Endothelial cell of umbilical vein (primary cell): Measurements from ENCODE around the gene NUP43. TPM values are rescaled to one million over a fixed set of nuclear protein-coding genes. Genes with fewer than 3 reads are reported as not detected.

Experiments used
- BruUV-seq: library from RNA; stranded (reverse); fragments of 400-500 nt; replicated peaks from 2 replicates; lab custom pipeline; 2021; lab: Mats Ljungman, UMichigan
- CTCF ChIA-PET: fragments of 300-600, 350-600 bp; sonication (Branson Sonifier 250); formaldehyde crosslinking; loops from one replicate; lab custom pipeline; 2021; ENCODE audit warnings: antibody characterized with exemption, inconsistent platforms; lab: Charles Lee
- POLR2A ChIA-PET: fragments of 300-600, 350-600 bp; sonication (Branson Sonifier 250); formaldehyde crosslinking; loops from one replicate; lab custom pipeline; 2021; ENCODE audit warnings: antibody characterized with exemption, inconsistent platforms; lab: Charles Lee
- DNase-seq: peaks from one replicate; pipeline ENCODE4 v3.0.0-alpha.2; 2011; ENCODE audit warnings: low read depth, low spot score
- FAIRE-seq: peaks from 2 replicates; lab custom pipeline; 2011; peaks lifted over from hg19 to GRCh38; lab: Jason Lieb, UNC
- H2AFZ ChIP-seq: 2 replicates; pipeline ENCODE4 v1.6.0; 2012; ENCODE audit warnings: low read depth, low read length, control low read depth, inconsistent platforms
- H3K27ac ChIP-seq: 2 replicates; pipeline ENCODE4 v1.5.1; 2011; ENCODE audit warnings: low read depth, mild to moderate bottlenecking, control low read depth, low read length, moderate library complexity; ENCODE audit not compliant: insufficient read depth
- H3K27me3 ChIP-seq, 2 experiments: 2 replicates each; pipeline versions ENCODE4 v1.6.0 to v1.6.1; 2011; ENCODE audit warnings: low read length in 2 of 2, mixed read lengths in 1 of 2; ENCODE audit not compliant: control insufficient read depth in 2 of 2, insufficient read depth in 2 of 2
- H3K36me3 ChIP-seq, 2 experiments: 2 replicates in 1 of 2; 3 replicates in 1 of 2; pipeline ENCODE4 v1.5.1; 2011; ENCODE audit warnings: low read length in 2 of 2, mild to moderate bottlenecking in 1 of 2, moderate library complexity in 1 of 2; ENCODE audit not compliant: control insufficient read depth in 2 of 2, insufficient read depth in 2 of 2; ENCODE audit errors: extremely low read depth in 1 of 2
- H3K4me1 ChIP-seq: 3 replicates; pipeline ENCODE4 v1.5.1; 2011; ENCODE audit warnings: mild to moderate bottlenecking, low read length; ENCODE audit not compliant: control insufficient read depth, insufficient read depth; ENCODE audit errors: extremely low read depth
- H3K4me2 ChIP-seq: 2 replicates; pipeline ENCODE4 v1.6.1; 2011; ENCODE audit warnings: low read length, control low read depth, mixed read lengths; ENCODE audit not compliant: insufficient read depth
- H3K4me3 ChIP-seq, 3 experiments: fragments of 200-600 bp in 1 of 3; sonication (generic), shearing (Covaris generic) in 1 of 3; replicated peaks in 1 of 3; 2 replicates each; pipeline ENCODE4 v1.5.1; 2011 to 2016; ENCODE audit warnings: control low read depth in 3 of 3, low read length in 3 of 3, mild to moderate bottlenecking in 2 of 3, inconsistent platforms in 1 of 3, low read depth in 1 of 3, moderate library complexity in 1 of 3; ENCODE audit not compliant: insufficient read depth in 1 of 3
- H3K79me2 ChIP-seq: 2 replicates; pipeline ENCODE4 v1.6.0; 2012; ENCODE audit warnings: low read length, inconsistent platforms; ENCODE audit not compliant: control insufficient read depth, insufficient read depth
- H3K9ac ChIP-seq: replicated peaks from 2 replicates; pipeline ENCODE3; 2011; ENCODE audit warnings: low read length, control low read depth; ENCODE audit not compliant: insufficient read depth; ENCODE audit errors: extremely low read depth
- H3K9me1 ChIP-seq: replicated peaks from 3 replicates; pipeline ENCODE4 v1.6.0; 2011; ENCODE audit warnings: mild to moderate bottlenecking, low read length; ENCODE audit not compliant: control insufficient read depth, insufficient read depth; ENCODE audit errors: extremely low read depth
- H3K9me3 ChIP-seq: replicated peaks from 2 replicates; pipeline ENCODE4 v1.5.1; 2012; ENCODE audit warnings: low read length, inconsistent platforms; ENCODE audit not compliant: control insufficient read depth, insufficient read depth
- H4K20me1 ChIP-seq: replicated peaks from 2 replicates; pipeline ENCODE3; 2011; ENCODE audit warnings: mild to moderate bottlenecking, low read length; ENCODE audit not compliant: control insufficient read depth, insufficient read depth; ENCODE audit errors: extremely low read depth
- CTCF ChIP-seq, 2 donors: IDR thresholded peaks; 1 replicate in 1 of 2; 2 replicates in 1 of 2; pipeline ENCODE4 v1.5.1; 2011; ENCODE audit warnings: low read length in 2 of 2, mild to moderate bottlenecking in 2 of 2, moderate library complexity in 2 of 2, control low read depth in 1 of 2, inconsistent platforms in 1 of 2, low read depth in 1 of 2; ENCODE audit not compliant: insufficient read depth in 1 of 2; ENCODE audit errors: extremely low read depth in 1 of 2
- EZH2 ChIP-seq: IDR thresholded peaks from 2 replicates; pipeline ENCODE4 v1.6.1; 2012; ENCODE audit warnings: borderline replicate concordance, low read depth, mild to moderate bottlenecking, moderate library complexity, low read length, inconsistent platforms; ENCODE audit not compliant: severe bottlenecking
- FOS ChIP-seq: IDR thresholded peaks from 2 replicates; pipeline ENCODE4 v1.6.1; 2011; ENCODE audit warnings: mild to moderate bottlenecking, low read length, moderate library complexity, borderline replicate concordance; ENCODE audit not compliant: insufficient read depth
- GATA2 ChIP-seq: IDR thresholded peaks from 2 replicates; pipeline ENCODE4 v1.7.0; 2011; ENCODE audit warnings: low read depth, mild to moderate bottlenecking, moderate library complexity, mixed read lengths, low read length; ENCODE audit not compliant: insufficient read length, insufficient read depth
- JUN ChIP-seq: IDR thresholded peaks from 2 replicates; pipeline ENCODE4 v1.6.1; 2011; ENCODE audit warnings: borderline replicate concordance, low read depth; ENCODE audit not compliant: insufficient read length, insufficient read depth
- MAX ChIP-seq: IDR thresholded peaks from 2 replicates; pipeline ENCODE4 v1.6.1; 2011; ENCODE audit not compliant: insufficient read depth, insufficient read length
- MYC ChIP-seq: IDR thresholded peaks from one replicate; pipeline ENCODE4 v1.6.1; 2011; ENCODE audit warnings: mild to moderate bottlenecking, low read depth, low read length
- POLR2A ChIP-seq: IDR thresholded peaks from 2 replicates; pipeline ENCODE4 v1.6.1; 2012; ENCODE audit warnings: low read depth, mild to moderate bottlenecking, control low read depth, low read length
- POLR2AphosphoS5 ChIP-seq: IDR thresholded peaks from 2 replicates; pipeline ENCODE4 v1.6.1; 2012; ENCODE audit warnings: low read depth, mild to moderate bottlenecking, control low read depth, low read length, moderate library complexity; ENCODE audit not compliant: insufficient read depth
- dilution Hi-C: fragments of 300-500 bp; cut with MboI; formaldehyde crosslinking; loops from one replicate; pipeline ENCODE4 v1.15.0; 2019; ENCODE audit warnings: low sequenced_read_pairs; ENCODE audit not compliant: extremely low pct_ligation_motif_present
- intact Hi-C: fragments of 100-400 bp; cut with micrococcal nuclease; formaldehyde crosslinking; loops from one replicate; pipeline ENCODE4 v1.10.0; 2022
- polyA plus RNA-seq, 4 experiments: library from polyadenylated mRNA; depleted of rRNA in 3 of 4; stranded (reverse) in 3 of 4; unstranded in 1 of 4; fragments of >200 nt; gene quantifications; 2 replicates each; pipeline versions ENCODE4 v1.2.1 to v1.2.3, GENCODE V29; 2011 to 2012; ENCODE audit warnings: missing spikeins in 1 of 4
- total RNA-seq: library from RNA; stranded (reverse); gene quantifications from 2 replicates; pipeline ENCODE4 v1.2.3, GENCODE V29; 2021

The NUP43 gene
- total and polyA plus RNA-seq, 2 donors (not counting 3 experiments of a cell fraction or from before 2014, with no cell fraction given), result 14.9 to 49.0 TPM

GRCh38 chr6:149680503-149680902, 65.8 kb downstream of the NUP43 start:
- no TSS peak for BruUV-seq
- Histone ChIP-seq H3K79me2 (peaks cover 14% of the 10 kb centered on the region), H3K4me2 (no peak overlapping the region), H4K20me1 (peaks cover 2% of the 10 kb centered on the region), H3K4me1 (no peaks in the 10 kb centered on the region), H3K9me3 (no peaks in the 10 kb centered on the region), H3K27me3 (no peaks in the 10 kb centered on the region), H3K27ac (no peak overlapping the region), H3K9ac (no peak overlapping the region), H3K36me3 (peaks cover 9 to 19% of the 10 kb centered on the region in 2 experiments), H2AFZ (no peak overlapping the region), H3K4me3 (no peak overlapping the region), H3K9me1 (no peaks in the 10 kb centered on the region)
- intact Hi-C loops (no loop called here), dilution Hi-C loops (no loop called here)
- no peak for FAIRE-seq
- no peak for TF ChIP-seq POLR2A
- no peak for TF ChIP-seq GATA2
- TF ChIP-seq MYC, result no peak
- no peak for TF ChIP-seq FOS
- TF ChIP-seq MAX, result no peak
- TF ChIP-seq CTCF (IDR thresholded peaks at IDR 0.05; ENCODE audit: extremely low read depth in 1 of 2, insufficient read depth in 1 of 2, low read depth in 1 of 2, low read length in 2 of 2), result no peak
- TF ChIP-seq EZH2, result no peak
- no peak for TF ChIP-seq POLR2AphosphoS5
- no peak for TF ChIP-seq JUN
- CTCF ChIA-PET, result interaction anchor here (0.9 kb wide), 1 partner anchor 8 kb away, joined by 4 read pairs; no protein-coding TSS in a partner anchor
- POLR2A ChIA-PET, result no interaction called here
- DNase-seq, result no peak

Other genes starting within 250 kb of the NUP43 start
- 24.3 and 27.8 TPM in 2 replicates for gene PPIL4, start 200.5 kb downstream of the NUP43 start, total RNA-seq
- 1.2 and 2.2 TPM in 2 replicates for gene PPIL4, start 200.5 kb downstream of the NUP43 start, polyA plus RNA-seq
- 38.0 and 38.2 TPM in 2 replicates for gene GINM1, start 180.2 kb downstream of the NUP43 start, total RNA-seq
- gene GINM1, start 180.2 kb downstream of the NUP43 start, polyA plus RNA-seq, result 10.2 and 14.6 TPM in 2 replicates
- gene KATNA1, start 97.8 kb downstream of the NUP43 start, total RNA-seq, result 15.9 and 16.2 TPM in 2 replicates
- 5.6 and 9.9 TPM in 2 replicates for gene KATNA1, start 97.8 kb downstream of the NUP43 start, polyA plus RNA-seq
- gene LATS1, start 28.4 kb downstream of the NUP43 start, total RNA-seq, result 27.6 and 28.7 TPM in 2 replicates
- 8.4 and 10.2 TPM in 2 replicates for gene LATS1, start 28.4 kb downstream of the NUP43 start, polyA plus RNA-seq
- gene PCMT1, start 3.2 kb upstream of the NUP43 start, total RNA-seq, result 95.0 and 100 TPM in 2 replicates
- 78.5 and 102 TPM in 2 replicates for gene PCMT1, start 3.2 kb upstream of the NUP43 start, polyA plus RNA-seq
- 29.9 and 59.1 TPM in 2 replicates for gene LRP11, start 117.8 kb upstream of the NUP43 start, total RNA-seq
- 17.5 and 23.1 TPM in 2 replicates for gene LRP11, start 117.8 kb upstream of the NUP43 start, polyA plus RNA-seq
- gene RAET1E, start 151.6 kb upstream of the NUP43 start, total RNA-seq, result not detected in 2 replicates
- 0.04 TPM in 1 of 2 replicates, not detected in the other for gene RAET1E, start 151.6 kb upstream of the NUP43 start, polyA plus RNA-seq
- 0.74 and 1.6 TPM in 2 replicates for gene RAET1G, start 176.6 kb upstream of the NUP43 start, total RNA-seq
- gene RAET1G, start 176.6 kb upstream of the NUP43 start, polyA plus RNA-seq, result 2.1 and 3.3 TPM in 2 replicates
- gene ULBP2, start 195.5 kb upstream of the NUP43 start, total RNA-seq, result 7.0 and 14.0 TPM in 2 replicates
- gene ULBP2, start 195.5 kb upstream of the NUP43 start, polyA plus RNA-seq, result 22.8 and 26.4 TPM in 2 replicates
- 0.33 and 2.3 TPM in 2 replicates for gene ULBP1, start 217.4 kb upstream of the NUP43 start, total RNA-seq
- 1.1 and 1.4 TPM in 2 replicates for gene ULBP1, start 217.4 kb upstream of the NUP43 start, polyA plus RNA-seq